HG02623 (cell line): ENCODE results near the gene MAIP1.

Experiments used
- ATAC-seq: cut with Tn5 transposase; IDR thresholded peaks from one replicate; pipeline ENCODE4 v1.9.1; 2021; ENCODE audit warnings: moderate library complexity; ENCODE audit not compliant: unreplicated experiment

MAIP1 gene

DNA sequence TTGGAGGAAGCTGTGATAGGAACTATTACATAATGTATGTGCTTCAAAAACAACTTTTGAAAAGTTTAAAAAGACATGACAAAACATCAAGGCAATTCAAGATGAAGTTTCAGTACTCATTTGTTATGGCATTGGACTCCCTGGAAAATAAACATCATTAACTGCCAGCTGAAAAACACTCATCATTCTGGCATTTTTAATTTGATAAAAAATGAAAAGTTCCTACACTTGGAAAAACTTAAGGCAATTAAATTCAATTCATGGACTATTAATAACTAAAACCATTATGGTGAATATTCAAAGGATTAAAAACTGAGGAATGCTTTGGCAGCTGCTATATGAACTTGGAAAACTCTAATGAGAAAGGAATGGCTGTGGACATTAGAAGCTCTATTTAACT, 8.5 kb upstream of the MAIP1 start:
- no peak for ATAC-seq

DNA sequence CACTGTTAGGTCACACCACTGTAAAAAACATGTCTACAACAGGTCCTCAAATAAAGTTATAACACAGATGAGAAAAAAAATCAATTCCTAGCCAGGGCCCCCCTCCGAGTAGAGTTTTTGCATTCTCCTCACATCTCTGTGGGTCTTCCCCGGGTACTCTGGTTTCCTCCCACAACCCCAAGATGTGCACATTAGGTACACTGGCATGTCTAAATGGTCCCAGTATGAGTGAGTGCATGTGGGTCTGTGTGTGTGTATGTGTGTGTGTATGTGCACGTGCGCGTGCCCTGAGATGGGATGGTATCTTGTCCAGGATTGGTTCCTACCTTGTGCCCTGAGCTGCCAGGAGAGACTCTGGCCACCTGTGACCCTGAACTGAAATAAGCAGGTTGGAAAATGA, 5.0 kb upstream of the MAIP1 start:
- ATAC-seq, result no peak

DNA sequence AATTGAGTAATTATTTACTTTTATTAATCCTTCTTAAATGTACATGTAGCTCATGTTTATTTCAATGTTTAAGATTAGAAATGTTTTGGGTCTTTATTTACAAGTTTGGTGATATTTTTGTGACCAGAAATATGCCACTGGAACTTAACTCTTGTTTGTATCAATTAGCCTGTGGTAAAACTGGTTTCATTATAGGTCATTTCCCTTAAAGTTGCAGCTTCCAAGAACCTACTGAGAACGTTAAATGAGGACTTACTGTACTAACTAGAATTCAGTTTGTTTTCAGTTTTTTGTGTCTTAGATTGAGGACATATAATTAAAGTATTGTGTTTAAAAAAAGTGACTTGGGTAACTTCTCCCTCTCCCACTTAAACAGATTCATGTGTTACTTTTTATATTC, 4.4 kb upstream of the MAIP1 start:
- ATAC-seq, result no peak

DNA sequence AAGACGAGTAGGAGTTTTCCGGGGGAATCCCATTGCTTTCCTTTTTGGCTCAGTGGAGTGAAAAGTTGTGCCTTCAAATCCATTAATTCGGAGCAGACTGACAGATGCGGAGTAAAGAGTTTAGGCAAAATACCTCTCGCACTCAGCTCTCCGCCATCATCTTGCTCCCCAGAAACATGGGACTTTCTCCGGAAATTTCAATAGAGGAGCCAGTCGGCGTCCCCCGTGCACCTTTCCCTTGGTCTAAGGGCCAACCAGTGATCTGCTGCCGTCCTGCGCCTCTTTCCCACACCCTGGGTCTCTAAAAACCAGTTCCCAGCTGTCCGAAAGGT, 409 bp upstream of the MAIP1 start:
- ATAC-seq, result peak; percentile 36

DNA sequence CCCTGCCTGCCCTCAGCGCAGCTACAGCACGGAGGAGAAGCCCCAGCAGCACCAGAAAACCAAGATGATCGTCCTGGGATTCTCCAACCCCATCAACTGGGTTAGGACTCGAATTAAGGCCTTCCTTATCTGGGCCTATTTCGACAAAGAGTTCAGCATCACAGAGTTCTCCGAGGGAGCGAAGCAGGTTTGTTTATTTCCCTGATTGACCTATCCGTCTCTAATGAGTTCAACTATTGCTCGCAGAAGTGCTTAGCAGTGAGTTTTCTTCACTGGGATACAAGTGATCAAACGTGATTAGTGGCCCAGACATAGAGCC, 639 bp downstream of the MAIP1 start:
- peak; percentile 1 for ATAC-seq

DNA sequence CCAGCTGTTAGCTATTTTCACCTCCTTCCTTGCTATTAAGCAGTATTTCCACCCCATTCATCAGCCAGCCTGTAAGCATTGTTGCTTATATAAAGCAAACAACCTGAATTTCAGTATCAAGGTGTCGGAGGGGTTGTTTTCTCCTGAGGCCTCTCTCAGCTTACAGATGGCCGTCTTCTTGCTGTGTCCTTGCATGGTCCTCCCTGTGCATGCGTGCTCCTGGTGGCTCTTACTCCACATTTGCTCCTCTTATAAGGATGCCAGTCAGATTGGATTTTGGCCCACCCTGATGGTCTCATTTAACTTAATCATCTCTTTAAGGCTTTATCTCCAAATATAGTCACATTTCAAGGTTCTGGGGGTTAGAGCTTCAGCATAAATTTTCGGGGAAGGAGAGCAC, 2.6 kb downstream of the MAIP1 start:
- no peak for ATAC-seq

DNA sequence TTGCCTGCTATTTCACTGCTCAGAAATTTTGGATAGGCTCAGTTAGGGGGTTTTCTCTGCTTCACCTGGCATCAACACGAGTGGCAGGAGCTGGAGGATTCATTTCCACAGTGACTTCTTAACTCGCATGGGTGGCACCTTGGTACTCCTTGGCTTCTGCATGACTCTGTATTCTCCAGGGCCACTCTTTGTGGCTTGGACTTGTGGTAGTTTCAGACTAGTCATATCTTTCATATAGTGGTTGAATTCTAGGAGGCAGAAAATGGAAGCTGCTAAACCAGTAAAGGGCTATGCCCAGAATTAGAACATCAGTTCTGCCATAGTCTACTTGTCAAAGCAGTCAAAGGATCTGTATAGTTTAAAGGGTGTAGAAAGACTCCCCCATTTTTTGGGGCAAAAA, 6.8 kb downstream of the MAIP1 start:
- ATAC-seq, result no peak

DNA sequence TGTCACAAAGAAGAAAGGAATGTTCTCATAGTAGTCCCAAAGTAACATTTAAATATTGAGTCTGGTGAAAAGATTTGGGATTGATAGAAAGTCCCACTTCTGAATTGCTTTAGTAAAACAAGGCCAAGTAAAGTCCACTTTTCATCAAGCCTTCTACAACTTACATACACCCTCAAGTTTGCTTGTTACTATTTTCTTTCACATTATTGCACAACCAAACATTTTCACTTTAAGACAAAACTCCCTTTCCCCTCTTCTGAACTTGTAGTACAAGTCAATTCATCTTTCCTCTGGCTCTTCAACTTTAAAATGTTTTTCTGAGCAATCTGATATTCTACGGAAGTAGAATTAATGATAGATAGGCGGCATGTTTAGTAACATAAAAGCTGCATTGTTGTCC, 11.0 kb downstream of the MAIP1 start:
- ATAC-seq, result no peak

DNA sequence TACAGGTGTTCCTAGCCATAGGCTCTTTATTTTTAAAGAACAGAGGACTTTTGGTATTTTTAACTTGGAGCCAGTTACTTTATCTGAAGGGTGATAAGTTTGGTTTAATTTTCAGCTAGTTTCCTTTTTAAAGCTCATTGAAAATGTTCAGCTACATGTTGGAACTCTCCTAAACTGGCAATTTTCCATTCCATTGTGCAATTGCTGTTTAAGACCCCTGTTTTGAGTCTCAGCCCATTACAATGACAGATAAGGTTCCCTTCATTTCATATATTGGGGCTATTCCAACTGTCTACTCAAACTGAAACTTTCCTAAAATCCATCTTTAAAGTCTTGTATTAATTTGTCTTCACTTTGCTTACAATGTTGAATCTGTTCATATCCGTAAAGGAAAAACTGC, 11.6 kb downstream of the MAIP1 start:
- no peak for ATAC-seq

DNA sequence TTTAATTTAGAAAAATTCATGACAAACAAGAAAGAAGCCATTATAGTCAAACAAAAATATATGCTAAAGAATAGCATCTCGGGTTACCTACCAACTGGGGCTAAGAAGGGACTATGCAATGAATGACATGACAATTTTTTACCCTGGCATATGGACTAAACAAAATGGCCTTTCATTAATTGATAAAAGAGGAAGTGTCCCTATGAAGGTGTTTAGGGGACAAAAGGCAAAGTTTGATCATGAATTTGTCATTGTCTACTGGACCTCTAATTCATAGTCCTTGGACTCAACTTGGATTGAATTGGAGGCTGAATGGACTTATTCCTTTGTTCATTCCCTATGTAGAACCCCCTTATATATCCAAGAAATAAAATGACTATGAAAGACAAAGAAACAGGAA, 12.7 kb downstream of the MAIP1 start:
- no peak for ATAC-seq

DNA sequence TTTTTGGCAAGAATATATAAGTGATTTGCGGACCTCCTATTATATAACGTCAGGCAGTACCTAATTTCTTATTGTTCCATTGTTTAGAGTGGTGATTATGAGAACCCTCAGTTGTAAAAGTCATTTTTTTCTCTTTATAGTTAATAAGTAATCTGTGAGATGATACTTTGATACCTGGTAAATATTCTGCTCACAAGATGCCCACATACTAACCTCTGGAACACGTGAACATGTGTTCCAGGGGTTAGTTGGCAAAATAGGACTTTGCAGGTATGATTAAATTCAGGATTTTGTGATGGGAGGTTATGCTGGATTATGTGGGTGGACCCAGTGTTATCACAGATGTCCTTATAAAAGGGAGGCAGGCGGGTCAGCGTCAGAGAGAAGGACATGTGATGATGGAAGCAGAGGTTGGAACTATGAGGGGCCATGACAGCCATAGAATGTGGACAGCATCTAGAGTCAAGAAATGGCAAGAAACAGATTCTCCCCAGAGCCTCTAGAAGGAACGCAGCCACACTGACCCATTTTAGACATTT, 16.8 kb downstream of the MAIP1 start:
- ATAC-seq, result no peak

DNA sequence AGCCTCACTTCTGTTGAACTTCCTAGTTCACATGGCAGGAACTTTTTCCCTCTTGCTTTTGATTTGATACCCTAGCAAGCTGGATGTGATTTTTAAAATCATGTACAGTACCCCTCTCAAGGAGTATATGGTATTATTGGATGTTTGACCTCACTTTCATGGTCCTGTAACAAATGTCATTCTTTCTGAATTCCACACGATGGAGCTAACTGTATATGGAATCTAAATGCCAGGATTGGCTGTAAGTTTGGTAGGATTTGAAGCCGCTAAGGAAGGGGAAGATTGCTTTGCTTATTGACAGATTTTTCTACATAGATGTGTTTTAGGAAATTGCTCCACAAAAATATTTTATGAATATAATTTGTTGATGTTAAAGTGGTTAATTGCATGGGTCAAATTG, 18.3 kb downstream of the MAIP1 start:
- no peak for ATAC-seq

DNA sequence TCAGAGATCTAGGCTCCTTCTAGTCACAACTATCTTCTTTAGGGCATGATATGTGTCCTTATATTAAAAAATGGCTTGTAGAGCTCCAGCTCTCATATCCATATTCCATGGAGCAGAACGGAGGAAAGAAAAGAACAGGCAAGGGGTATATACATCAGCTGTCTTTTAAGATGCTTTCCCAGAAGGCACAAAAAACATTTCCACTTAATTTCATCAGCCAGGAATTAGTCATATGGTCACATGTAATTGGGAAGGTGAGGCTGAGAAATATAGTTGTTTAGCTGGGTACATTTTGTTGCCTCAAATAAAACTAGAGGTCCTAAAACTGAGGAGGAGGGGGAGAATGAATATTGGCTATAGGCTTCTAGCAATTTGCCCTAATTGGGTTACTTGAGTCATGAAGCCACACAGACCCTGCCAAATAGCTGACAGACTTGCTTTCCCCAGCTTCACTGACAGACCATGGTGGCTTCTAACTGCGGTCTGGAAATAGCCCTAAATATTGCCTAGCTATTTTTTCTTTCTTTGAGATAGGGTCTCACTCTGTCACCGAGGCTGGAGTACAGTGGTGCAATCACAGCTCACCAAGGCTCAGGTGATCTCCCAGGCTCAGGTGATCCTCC, 20.0 kb downstream of the MAIP1 start:
- ATAC-seq, result no peak

DNA sequence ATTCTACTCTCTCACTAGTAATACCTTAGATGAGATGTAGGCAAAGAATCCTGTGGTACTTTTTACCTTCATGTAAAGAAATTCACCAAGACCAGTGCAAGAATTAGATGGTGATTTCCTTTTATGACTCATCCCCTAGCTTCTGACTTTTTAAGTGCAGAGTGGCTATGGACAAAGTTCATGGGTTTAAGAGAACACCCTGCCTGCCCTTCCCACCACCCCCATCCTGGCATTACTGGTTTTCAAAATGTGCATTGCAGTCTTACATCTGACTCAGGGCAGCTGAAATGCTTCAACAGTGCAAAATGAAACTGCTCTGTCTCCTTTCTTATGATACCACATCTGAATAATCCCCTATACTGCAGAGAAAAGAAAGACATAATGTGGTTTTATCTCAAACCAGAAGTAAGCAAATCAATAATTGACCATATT, 22.6 kb downstream of the MAIP1 start:
- peak; percentile 66 for ATAC-seq

DNA sequence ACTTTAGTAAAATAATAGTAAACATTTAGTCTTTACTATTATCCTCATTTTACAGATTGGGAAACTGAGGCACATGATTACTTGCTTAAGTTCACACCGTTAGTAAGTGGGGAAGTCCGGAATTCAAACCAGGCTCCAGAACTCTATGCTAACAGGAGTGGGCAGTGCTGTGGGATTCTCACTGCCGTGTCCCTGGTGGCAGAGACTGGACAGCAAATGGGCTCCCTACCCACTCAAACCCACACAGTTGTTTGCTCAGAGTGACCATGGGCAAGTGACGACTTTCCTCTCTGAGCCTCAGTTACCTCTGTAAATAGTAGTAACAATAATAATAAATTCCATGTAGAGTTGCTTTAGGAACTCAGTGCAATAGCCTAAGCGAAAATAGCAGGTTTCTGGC, 24.0 kb downstream of the MAIP1 start:
- no peak for ATAC-seq

DNA sequence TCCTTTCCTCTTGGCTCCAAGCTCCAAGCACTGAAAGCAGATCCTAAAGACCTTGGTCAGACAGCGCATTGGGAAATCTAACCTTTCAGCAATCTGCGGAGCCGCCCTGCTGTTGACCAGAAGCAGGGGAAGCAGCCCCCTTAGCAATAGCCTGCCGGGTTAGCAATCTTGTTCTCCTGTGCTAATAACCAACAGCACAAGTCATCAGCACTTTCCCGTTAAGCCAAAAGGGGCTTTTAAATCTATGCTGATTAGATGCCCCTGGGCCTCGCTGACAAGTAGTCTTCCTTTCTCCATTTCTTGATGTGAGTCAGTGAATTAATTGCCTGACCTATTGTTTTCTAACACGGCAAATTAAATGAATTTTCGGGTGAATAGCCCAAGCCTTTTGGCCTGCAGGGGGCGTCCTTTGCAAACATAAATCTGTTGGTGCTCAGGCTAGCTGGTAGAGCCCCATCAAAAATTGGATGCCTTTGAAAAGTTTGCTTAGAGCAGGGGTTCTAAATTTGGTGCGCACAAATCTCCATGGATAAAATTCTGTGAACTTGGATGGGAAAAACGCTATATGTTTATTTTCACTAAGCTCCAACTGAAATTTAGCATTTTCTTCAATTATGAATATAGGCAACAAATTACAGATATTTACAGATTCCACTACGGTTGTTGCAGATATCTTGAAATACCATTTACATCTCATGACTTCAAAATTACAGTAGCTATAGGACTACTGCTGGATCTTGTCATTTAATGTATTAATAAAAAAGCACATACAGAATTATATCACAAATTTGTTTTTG, 24.6 kb downstream of the MAIP1 start:
- ATAC-seq, result no peak

DNA sequence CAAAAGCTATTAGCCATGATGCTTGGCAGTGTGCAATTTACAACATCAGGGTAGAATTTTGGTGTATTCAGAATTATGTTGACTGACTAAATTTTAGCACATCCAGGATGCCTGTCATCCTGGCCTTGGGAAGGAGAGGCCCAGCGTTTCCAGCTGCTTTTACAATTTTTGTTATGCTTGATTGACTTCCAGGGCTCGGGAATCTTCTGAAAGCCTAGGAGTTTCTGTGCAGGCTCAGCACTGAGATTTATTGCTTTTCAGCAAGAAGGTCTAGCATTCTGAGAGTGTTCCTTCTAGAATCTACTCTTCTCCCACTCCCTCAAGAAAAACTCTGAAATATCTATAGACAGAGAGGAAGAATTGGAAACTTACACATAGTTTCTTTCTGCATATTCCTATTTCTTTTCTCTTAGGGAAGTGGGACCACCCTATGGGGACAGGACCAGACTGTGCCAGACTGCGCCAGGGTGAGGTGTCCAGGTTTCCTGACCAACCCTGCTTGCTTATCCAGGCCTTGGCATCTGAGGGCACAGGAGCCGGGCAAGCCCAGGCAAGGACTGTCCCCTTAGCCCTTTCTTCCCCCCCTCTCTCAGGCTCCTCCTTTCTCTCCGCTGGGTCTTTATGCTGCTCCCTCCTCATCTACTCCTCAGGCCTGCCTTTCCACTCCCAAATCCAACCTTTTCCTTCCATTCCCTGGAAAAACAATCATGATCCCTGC, 26.9 kb downstream of the MAIP1 start:
- ATAC-seq, result no peak

DNA sequence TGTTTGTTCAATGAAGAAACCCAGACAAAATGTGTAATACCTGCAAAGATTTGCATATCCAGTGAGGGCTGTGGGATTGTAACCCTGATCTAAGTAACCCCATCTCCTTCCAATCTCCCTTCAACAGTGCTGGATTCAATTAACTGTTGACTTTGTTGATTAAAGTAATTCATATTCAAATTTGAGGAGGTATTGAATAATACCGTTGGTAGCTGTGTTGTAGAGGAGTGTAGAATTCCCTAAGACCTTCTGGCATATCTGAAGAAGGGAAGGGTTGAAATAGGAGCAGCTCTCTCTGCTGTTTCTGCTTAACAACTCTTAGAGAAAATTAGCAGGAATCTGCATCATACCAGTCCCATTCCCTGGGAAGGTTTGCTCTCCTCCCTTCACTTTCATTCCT, 28.2 kb downstream of the MAIP1 start:
- no peak for ATAC-seq

DNA sequence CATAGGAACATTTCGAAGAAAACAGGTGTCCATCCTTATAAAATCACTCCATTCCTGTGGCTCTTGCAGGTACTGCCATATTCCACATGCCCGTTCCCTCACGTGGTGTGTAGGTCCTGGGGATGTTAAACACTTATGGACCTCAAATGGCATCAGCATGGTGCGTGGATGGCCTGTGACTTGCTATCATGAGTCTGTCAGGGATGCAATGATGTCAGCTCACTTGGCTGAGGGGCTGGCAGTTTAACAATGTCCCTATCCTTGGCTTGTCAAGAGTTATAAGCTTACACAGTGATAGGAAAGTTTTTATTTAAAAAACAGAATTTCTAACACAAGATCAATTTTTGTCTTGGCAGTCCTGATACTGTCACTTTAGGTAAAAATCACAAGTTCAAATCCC, 28.8 kb downstream of the MAIP1 start:
- no peak for ATAC-seq

DNA sequence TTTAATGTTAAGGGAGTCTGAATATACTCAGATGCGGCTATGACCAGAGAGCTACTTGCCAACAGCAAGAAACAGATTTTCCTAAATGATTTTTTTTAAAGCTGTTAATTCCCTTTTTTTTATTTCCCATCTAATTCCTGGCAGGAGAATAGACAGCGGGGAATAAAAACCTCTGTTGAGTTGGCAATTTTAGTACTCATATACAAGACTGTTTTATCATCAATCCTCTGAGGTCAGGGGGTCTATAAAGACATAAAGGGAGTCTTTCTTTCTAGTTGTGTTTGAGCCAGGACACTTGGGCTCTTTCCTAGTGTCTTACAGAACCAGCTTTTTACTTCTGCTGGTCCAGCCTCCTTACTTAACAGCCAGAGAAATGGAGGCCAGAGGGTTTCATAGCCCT, 29.4 kb downstream of the MAIP1 start:
- ATAC-seq, result no peak

DNA sequence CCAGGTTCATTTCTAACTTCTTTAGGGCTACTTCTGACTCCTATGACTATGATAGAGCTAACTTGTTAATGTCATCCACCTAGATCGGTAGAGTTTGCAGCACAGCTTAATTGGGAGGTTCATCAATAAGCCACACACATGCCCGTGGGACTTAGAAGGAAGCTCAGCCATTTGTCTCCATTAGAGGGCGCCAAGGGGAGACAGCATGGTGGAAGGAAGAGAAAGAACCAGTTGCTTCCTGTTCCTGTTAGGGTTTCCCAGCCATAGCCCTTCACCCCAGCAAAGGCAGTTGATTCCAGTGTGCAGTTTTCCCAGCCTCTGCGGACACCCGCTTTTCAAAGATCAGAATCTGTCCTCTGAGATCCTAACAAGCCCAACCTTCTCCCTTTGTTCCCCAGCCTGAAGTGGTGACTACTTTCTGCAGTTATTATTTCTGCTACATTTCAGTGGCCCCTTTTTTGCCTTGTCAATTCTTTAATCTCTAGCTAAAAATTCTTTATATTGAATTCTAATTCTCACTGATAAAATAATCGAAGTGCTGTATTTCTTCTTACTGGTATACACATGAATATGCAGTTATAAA, 30.3 kb downstream of the MAIP1 start:
- ATAC-seq, result peak; percentile 84

DNA sequence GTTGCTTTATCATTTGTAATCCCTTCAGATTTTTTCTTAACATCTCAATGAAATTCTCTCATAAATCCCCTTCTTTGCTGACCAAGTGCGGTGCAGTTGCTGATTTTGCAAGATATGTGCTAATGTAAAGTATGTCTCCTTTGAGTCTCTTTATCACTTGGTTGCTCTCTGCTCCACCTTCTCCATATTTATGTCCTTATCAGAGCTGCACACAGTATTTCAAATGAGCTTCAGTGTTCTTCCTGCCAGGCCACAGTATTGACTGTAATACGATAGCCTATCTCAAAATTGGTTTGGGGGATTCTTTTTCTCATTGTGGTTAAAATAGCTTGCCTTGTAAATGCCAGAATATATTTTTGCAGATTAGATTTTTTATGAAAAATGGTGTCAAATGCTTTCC, 32.2 kb downstream of the MAIP1 start:
- no peak for ATAC-seq
